HG03039 (cell line): ENCODE measurements around the gene PCGF1.

ENCODE experiments used
- ATAC-seq: cut with Tn5 transposase; IDR thresholded peaks from one replicate; pipeline ENCODE4 v1.9.1; 2021; ENCODE audit warnings: mild to moderate bottlenecking, moderate library complexity; ENCODE audit not compliant: unreplicated experiment

PCGF1 gene

GRCh38 chr2:74537140-74537539, 29.6 kb upstream of the PCGF1 start:
- no peak for ATAC-seq

GRCh38 chr2:74536166-74536950, 28.9 kb upstream of the PCGF1 start:
- no peak for ATAC-seq

GRCh38 chr2:74535440-74535965, 28.0 kb upstream of the PCGF1 start:
- no peak for ATAC-seq

GRCh38 chr2:74534411-74534810, 26.9 kb upstream of the PCGF1 start:
- no peak for ATAC-seq

- no peak for ATAC-seq
Observed at GRCh38 chr2:74533464-74533863, 26.0 kb upstream of the PCGF1 start.

GRCh38 chr2:74532222-74532621, 24.7 kb upstream of the PCGF1 start:
- no peak for ATAC-seq

- ATAC-seq, result no peak
Observed at GRCh38 chr2:74531666-74532065, 24.2 kb upstream of the PCGF1 start.

GRCh38 chr2:74530239-74531187, 23.0 kb upstream of the PCGF1 start:
- ATAC-seq, result no peak

GRCh38 chr2:74529357-74530238, 22.1 kb upstream of the PCGF1 start, which contains the start of the genes AUP1 and HTRA2:
AUP1 (minus strand) TSS chr2:74529706; CDS start chr2:74529629, 77 bp downstream.
HTRA2 (plus strand) TSS chr2:74529933; CDS start chr2:74530007, 74 bp downstream.
- ATAC-seq, result peak; percentile 73

- peak; percentile 7 for ATAC-seq
Observed at GRCh38 chr2:74528600-74529356, 21.3 kb upstream of the PCGF1 start.

- ATAC-seq, result no peak
Observed at GRCh38 chr2:74527741-74528140, 20.2 kb upstream of the PCGF1 start.

GRCh38 chr2:74526649-74527230, 19.2 kb upstream of the PCGF1 start:
- ATAC-seq, result no peak

- ATAC-seq, result no peak
Observed at GRCh38 chr2:74525717-74526648, 18.5 kb upstream of the PCGF1 start, which contains the start of gene DQX1. DQX1 (minus strand) TSS chr2:74526231; CDS start chr2:74525729, 502 bp downstream.

- no peak for ATAC-seq
Observed at GRCh38 chr2:74524955-74525716, 17.6 kb upstream of the PCGF1 start.

- ATAC-seq, result no peak
Observed at GRCh38 chr2:74524005-74524404, 16.5 kb upstream of the PCGF1 start.

GRCh38 chr2:74522516-74522915, 15.0 kb upstream of the PCGF1 start:
- ATAC-seq, result no peak

GRCh38 chr2:74516650-74517049, 9.2 kb upstream of the PCGF1 start:
- ATAC-seq, result no peak
